Neural cell (in vitro differentiated cells): ENCODE results near the gene CNNM3. TPM values are rescaled to one million over a fixed set of nuclear protein-coding genes. Genes with fewer than 3 reads are reported as not detected.

Experiments
- H2AFZ ChIP-seq: fragments of 200-600, 300-800 bp; sonication (generic), shearing (Covaris generic); 2 replicates; pipeline ENCODE4 v1.6.0; 2014; ENCODE audit warnings: low read depth, mild to moderate bottlenecking, antibody characterized with exemption, low read length, moderate library complexity
- H3F3A ChIP-seq: fragments of 200-600 bp; shearing (Covaris generic); 2 replicates; pipeline ENCODE4 v1.6.1; 2016; ENCODE audit warnings: mild to moderate bottlenecking, moderate library complexity, mixed read lengths, antibody characterized with exemption, low read length; ENCODE audit not compliant: insufficient read depth, poor library complexity, severe bottlenecking
- H3K27ac ChIP-seq: fragments of 200-600, 300-800 bp; sonication (generic), shearing (Covaris generic); 2 replicates; pipeline ENCODE4 v1.5.1; 2014; ENCODE audit warnings: mild to moderate bottlenecking, low read length, moderate library complexity
- H3K27me3 ChIP-seq: fragments of 300-800, 200-600 bp; sonication (generic), shearing (Covaris generic); 2 replicates; pipeline ENCODE4 v1.6.0; 2014; ENCODE audit warnings: mild to moderate bottlenecking, low read depth, low read length, moderate library complexity; ENCODE audit not compliant: insufficient read depth
- H3K36me3 ChIP-seq: fragments of 300-800, 200-600 bp; sonication (generic), shearing (Covaris generic); 2 replicates; pipeline ENCODE4 v1.5.1; 2014; ENCODE audit warnings: mild to moderate bottlenecking, antibody characterized with exemption, low read length, moderate library complexity; ENCODE audit not compliant: insufficient read depth
- H3K4me2 ChIP-seq: fragments of 300-800, 200-600 bp; sonication (generic), shearing (Covaris generic); 2 replicates; pipeline ENCODE4 v1.6.0; 2014; ENCODE audit warnings: mild to moderate bottlenecking, low read length
- H3K4me3 ChIP-seq: fragments of 300-800, 200-600 bp; sonication (generic), shearing (Covaris generic); 2 replicates; pipeline ENCODE4 v1.5.1; 2014; ENCODE audit warnings: mild to moderate bottlenecking, low read length, moderate library complexity
- H3K79me2 ChIP-seq: fragments of 200-600 bp; shearing (Covaris generic); replicated peaks from 2 replicates; pipeline ENCODE4 v1.6.0; 2014; ENCODE audit warnings: mild to moderate bottlenecking, low read length, moderate library complexity; ENCODE audit not compliant: insufficient read depth
- H3K9ac ChIP-seq: fragments of 300-800, 200-600 bp; sonication (generic), shearing (Covaris generic); 2 replicates; pipeline ENCODE4 v1.6.1; 2016; ENCODE audit warnings: mild to moderate bottlenecking, low read length, mixed read lengths
- H3K9me2 ChIP-seq: fragments of 200-600 bp; shearing (Covaris generic); 2 replicates; pipeline ENCODE4 v1.6.1; 2016; ENCODE audit warnings: mild to moderate bottlenecking, low read length, mixed read lengths; ENCODE audit not compliant: insufficient read depth
- H3K9me3 ChIP-seq: fragments of 200-600, 300-800 bp; sonication (generic), shearing (Covaris generic); 2 replicates; pipeline ENCODE4 v1.6.1; 2016; ENCODE audit warnings: mild to moderate bottlenecking, mixed run types, low read length, moderate library complexity, mixed read lengths
- H4K20me1 ChIP-seq: fragments of 200-600 bp; shearing (Covaris generic); 2 replicates; pipeline ENCODE4 v1.6.1; 2016; ENCODE audit warnings: mild to moderate bottlenecking, mixed run types; ENCODE audit not compliant: insufficient read depth
- EP300 ChIP-seq: fragments of 450-650 bp; conservative IDR thresholded peaks from 2 replicates; pipeline ENCODE4 v1.6.1; 2014; ENCODE audit warnings: antibody characterized with exemption, mild to moderate bottlenecking, moderate library complexity; ENCODE audit not compliant: poor library complexity, severe bottlenecking
- EZH2 ChIP-seq: fragments of 200-600, 300-800 bp; shearing (Covaris generic), sonication (generic); IDR thresholded peaks from 2 replicates; pipeline ENCODE4 v1.6.1; 2014; ENCODE audit warnings: antibody characterized with exemption, low read length, borderline replicate concordance, mild to moderate bottlenecking; ENCODE audit not compliant: insufficient read depth, poor library complexity, severe bottlenecking
- MXI1 ChIP-seq: fragments of 450-650 bp; conservative IDR thresholded peaks from 2 replicates; pipeline ENCODE4 v1.6.1; 2014; ENCODE audit warnings: antibody characterized with exemption, mild to moderate bottlenecking; ENCODE audit not compliant: poor library complexity, severe bottlenecking
- POLR2AphosphoS5 ChIP-seq: IDR thresholded peaks from 2 replicates; pipeline ENCODE4 v1.6.1; 2012
- RAD21 ChIP-seq: fragments of 450-650 bp; conservative IDR thresholded peaks from 2 replicates; pipeline ENCODE4 v1.6.1; 2014; ENCODE audit warnings: antibody characterized with exemption, mild to moderate bottlenecking, moderate library complexity
- SMC3 ChIP-seq: fragments of 450-650 bp; conservative IDR thresholded peaks from 2 replicates; pipeline ENCODE4 v1.6.1; 2014; ENCODE audit warnings: antibody characterized with exemption, mild to moderate bottlenecking, moderate library complexity; ENCODE audit not compliant: poor library complexity
- TAF1 ChIP-seq: IDR thresholded peaks from 2 replicates; pipeline ENCODE4 v1.6.1; 2012; ENCODE audit warnings: low read depth
- polyA plus RNA-seq: library from polyadenylated mRNA; depleted of rRNA; stranded (reverse); fragments of >200 nt; gene quantifications from 2 replicates; pipeline ENCODE4 v1.2.3, GENCODE V29; 2014
- TF ChIP-seq, protein P1 (sequence below): IDR thresholded peaks from 2 replicates; pipeline ENCODE4 v1.6.1; 2012; ENCODE audit warnings: borderline replicate concordance
- TF ChIP-seq, protein P2 (sequence below): fragments of 450-650 bp; IDR thresholded peaks from 2 replicates; pipeline ENCODE4 v1.5.1; 2014; ENCODE audit warnings: antibody characterized with exemption, mild to moderate bottlenecking, moderate library complexity; ENCODE audit not compliant: poor library complexity, severe bottlenecking

The CNNM3 gene
- polyA plus RNA-seq, 1 donor from 2014 or later, result 9.6 TPM

DNA sequence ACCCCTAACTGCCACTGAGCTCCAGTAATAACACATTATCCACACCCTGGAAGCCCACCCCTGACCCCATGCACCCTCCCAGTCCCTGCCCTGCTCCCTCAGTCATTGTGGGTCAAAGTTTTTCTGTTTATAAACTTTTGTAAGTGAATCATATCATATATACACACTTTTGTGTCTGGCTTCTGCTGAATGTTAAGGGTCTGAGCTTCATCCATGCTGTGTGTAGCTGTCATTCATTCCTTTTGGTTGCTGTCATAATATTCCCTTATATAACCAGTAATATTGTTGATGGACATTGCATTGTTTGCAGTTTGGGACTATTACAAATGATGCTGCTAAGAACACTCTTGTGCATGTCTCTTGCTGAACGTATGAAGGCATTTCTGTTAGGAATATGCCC, 40.9 kb upstream of the CNNM3 start:
- Histone ChIP-seq H3K27me3 (no peaks in the 10 kb centered on the region), H3K4me2 (no peak overlapping the region), H3K9me3 (no peaks in the 10 kb centered on the region)

DNA sequence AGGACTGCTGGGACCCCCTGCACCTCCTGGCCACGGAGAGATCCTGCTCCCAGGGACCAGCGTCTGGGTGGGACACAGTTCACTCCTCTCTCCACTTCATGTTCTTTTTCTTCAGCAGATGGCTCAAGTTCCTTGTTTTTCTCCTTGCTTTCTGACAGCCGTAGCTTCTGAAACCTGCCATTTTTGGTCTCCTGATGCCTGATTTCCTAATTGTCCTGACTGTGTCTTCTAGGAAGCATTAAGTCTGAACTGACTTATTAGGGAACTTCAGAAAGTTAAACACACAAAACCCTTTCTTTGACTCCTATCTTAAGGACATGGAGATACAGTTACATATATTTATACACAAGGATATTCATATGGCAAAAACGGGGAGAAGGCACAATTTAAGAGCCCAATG, 32.7 kb upstream of the CNNM3 start:
- H3K79me2 ChIP-seq, result no peaks in the 10 kb centered on the region
- no peak overlapping the region for H2AFZ ChIP-seq
- H3K9ac ChIP-seq, result no peak overlapping the region
- TF ChIP-seq, protein P1, sequence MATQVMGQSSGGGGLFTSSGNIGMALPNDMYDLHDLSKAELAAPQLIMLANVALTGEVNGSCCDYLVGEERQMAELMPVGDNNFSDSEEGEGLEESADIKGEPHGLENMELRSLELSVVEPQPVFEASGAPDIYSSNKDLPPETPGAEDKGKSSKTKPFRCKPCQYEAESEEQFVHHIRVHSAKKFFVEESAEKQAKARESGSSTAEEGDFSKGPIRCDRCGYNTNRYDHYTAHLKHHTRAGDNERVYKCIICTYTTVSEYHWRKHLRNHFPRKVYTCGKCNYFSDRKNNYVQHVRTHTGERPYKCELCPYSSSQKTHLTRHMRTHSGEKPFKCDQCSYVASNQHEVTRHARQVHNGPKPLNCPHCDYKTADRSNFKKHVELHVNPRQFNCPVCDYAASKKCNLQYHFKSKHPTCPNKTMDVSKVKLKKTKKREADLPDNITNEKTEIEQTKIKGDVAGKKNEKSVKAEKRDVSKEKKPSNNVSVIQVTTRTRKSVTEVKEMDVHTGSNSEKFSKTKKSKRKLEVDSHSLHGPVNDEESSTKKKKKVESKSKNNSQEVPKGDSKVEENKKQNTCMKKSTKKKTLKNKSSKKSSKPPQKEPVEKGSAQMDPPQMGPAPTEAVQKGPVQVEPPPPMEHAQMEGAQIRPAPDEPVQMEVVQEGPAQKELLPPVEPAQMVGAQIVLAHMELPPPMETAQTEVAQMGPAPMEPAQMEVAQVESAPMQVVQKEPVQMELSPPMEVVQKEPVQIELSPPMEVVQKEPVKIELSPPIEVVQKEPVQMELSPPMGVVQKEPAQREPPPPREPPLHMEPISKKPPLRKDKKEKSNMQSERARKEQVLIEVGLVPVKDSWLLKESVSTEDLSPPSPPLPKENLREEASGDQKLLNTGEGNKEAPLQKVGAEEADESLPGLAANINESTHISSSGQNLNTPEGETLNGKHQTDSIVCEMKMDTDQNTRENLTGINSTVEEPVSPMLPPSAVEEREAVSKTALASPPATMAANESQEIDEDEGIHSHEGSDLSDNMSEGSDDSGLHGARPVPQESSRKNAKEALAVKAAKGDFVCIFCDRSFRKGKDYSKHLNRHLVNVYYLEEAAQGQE, result no peak
- no peak for TF ChIP-seq MXI1
- TF ChIP-seq, protein P2, sequence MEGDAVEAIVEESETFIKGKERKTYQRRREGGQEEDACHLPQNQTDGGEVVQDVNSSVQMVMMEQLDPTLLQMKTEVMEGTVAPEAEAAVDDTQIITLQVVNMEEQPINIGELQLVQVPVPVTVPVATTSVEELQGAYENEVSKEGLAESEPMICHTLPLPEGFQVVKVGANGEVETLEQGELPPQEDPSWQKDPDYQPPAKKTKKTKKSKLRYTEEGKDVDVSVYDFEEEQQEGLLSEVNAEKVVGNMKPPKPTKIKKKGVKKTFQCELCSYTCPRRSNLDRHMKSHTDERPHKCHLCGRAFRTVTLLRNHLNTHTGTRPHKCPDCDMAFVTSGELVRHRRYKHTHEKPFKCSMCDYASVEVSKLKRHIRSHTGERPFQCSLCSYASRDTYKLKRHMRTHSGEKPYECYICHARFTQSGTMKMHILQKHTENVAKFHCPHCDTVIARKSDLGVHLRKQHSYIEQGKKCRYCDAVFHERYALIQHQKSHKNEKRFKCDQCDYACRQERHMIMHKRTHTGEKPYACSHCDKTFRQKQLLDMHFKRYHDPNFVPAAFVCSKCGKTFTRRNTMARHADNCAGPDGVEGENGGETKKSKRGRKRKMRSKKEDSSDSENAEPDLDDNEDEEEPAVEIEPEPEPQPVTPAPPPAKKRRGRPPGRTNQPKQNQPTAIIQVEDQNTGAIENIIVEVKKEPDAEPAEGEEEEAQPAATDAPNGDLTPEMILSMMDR, result no peak
- no peak for TF ChIP-seq RAD21
- no peak for TF ChIP-seq EP300
- no peak for TF ChIP-seq POLR2AphosphoS5
- no peaks in the 10 kb centered on the region for H3K9me2 ChIP-seq
- no peaks in the 10 kb centered on the region for H3K27me3 ChIP-seq
- no peak overlapping the region for H3K4me2 ChIP-seq
- no peaks in the 10 kb centered on the region for H4K20me1 ChIP-seq
- H3K36me3 ChIP-seq, result no peaks in the 10 kb centered on the region
- H3K9me3 ChIP-seq, result no peaks in the 10 kb centered on the region
- no peak overlapping the region for H3K4me3 ChIP-seq
- no peaks in the 10 kb centered on the region for H3F3A ChIP-seq
- H3K27ac ChIP-seq, result no peak overlapping the region

More for the DNA sequence above, 40.9 kb upstream of the CNNM3 start:
- no peak for TF ChIP-seq MXI1
- TF ChIP-seq, protein P2, result no peak
- TF ChIP-seq RAD21, result no peak
- TF ChIP-seq TAF1, result no peak
- TF ChIP-seq, protein P1, result no peak
- TF ChIP-seq SMC3, result no peak
- TF ChIP-seq EZH2, result no peak
- TF ChIP-seq EP300, result no peak
- no peak for TF ChIP-seq POLR2AphosphoS5
- no peaks in the 10 kb centered on the region for H3F3A ChIP-seq
- H4K20me1 ChIP-seq, result no peaks in the 10 kb centered on the region
- H3K79me2 ChIP-seq, result no peaks in the 10 kb centered on the region
- H3K36me3 ChIP-seq, result no peaks in the 10 kb centered on the region
- no peak overlapping the region for H3K9ac ChIP-seq
- H3K27ac ChIP-seq, result no peak overlapping the region
- no peak overlapping the region for H2AFZ ChIP-seq
- H3K9me2 ChIP-seq, result no peaks in the 10 kb centered on the region
- no peak overlapping the region for H3K4me3 ChIP-seq
